DMS114 treated with DMSO at 0.1 percent for 48 hours (cell line): ENCODE results near the gene FOS.
A peak's percentile ranks its signal among the peaks of the same experiment; 100 is the strongest.

Experiments used
- DNase-seq: peaks from one replicate; lab custom pipeline; 2025; ENCODE audit not compliant: unreplicated experiment; lab: John Stamatoyannopoulos, UW

Gene FOS

DNA sequence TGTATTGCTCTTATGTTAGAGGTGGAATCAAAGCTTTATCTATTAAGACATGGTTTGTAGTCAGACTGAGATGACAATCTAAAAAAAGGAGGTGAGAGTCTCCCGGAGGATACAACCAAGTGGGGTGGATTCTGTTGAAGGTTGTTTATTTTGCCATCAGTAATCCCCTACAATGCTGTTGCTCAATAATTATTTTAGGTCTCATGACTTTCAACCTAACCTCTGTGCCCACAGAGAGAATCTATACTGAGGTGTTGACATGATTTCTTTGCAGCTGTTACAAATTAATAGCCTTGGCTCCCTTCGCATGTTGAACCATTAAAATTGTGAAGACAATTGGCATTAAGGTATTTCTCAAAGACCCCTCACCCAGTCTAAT is 28.7 kb upstream of the FOS start:
- DNase-seq: no peak

DNA sequence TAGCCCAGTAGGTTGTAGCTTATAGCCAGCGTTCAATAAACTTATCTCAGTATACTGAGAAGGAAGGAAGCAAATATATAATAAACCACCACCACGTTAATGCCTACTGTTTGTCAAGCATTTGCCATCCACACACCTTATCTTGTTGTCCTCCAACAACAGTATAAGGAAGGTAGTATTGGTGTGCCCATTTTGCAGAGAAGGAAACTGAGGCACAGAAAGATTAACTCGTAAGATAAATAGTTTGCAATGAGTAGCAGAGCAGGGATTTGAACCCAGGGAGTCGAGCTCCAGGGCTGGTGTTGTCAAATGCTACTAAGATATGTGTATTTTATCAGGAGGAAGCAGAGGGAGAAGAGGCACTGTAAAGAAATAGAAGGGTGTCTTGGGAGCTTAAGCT is 27.8 kb upstream of the FOS start:
- no peak for DNase-seq

DNA sequence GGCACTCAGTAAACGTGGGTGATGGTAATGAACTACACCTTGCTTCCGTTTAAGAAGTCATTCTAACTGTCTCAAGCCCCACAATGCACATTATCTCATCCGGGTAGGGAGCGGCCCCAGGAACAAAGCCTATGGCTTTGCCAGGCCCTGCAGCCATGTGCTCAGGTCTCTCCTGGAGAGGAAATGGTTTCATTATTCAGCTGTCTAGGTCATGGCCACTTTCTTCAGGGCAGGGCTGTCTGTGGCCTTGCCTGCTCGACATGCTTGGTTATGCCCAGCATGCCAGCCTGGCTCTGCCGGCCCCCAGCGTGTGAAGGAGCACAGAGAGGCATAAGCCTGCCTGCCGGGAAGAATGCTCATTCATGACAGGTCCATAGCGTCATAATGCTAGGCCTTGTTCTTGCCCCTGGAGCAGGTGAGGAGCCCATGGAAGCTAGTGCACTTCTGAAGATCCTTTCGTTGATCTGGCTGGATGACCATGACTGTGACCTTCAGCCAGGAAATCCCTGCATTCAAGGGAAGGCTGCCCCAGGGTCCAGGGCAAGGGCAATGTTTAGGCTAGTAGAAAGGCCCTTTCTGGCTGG is 26.3 kb upstream of the FOS start:
- DNase-seq: no peak

DNA sequence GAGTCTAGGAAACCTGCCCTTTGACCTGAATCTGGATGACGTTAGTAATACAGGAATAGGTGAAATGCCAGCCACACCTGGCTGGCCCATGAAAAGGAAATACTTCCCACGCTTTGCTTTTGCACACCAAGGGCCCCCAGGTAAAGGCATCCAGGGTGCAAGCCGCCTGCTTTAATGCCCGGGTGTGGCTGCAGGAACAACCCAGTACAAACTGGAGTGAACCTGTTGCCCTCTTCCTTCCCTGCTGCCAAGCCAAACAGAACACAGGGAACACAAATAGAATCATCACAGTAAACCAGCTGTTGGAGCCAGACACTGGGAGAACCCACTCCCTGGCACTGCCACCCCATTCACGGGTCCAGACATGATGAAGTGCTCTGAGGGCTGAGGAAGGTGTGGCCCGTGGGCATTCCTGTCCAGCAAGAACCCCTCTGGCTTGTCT is 24.2 kb upstream of the FOS start:
- DNase-seq: no peak

DNA sequence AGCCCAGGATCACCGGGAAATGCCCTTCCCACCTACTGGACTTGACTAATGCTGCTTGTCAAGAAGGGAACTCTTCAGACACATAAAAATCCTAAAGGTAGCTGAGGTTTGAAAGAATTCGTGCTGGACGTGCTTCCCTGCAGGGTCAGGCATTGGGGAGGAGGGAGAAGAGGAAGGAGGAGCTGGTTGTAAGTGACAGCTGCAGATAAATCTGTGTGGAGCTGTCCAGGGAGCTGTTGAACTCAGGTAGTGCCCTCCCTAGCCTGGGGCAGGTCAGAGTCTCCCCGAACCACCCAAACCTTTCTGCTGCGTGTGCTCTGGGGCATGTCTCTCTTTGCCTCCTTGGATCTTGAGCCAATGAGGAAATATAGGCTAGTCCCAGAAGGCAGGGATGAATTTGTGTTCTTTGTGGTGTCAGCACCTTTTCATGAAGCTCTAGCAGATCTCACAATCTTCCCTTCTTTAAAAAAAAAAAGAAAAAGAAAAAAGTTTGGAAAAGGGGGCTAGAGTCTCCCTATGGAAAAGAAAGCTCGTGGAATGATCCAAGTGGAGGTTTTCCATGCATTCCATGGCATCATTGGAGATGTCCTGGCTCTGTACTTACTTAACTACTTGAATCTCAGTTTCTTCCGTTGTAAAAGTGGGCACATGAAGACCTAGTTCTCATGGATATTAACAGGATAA is 23.6 kb upstream of the FOS start:
- no peak for DNase-seq

DNA sequence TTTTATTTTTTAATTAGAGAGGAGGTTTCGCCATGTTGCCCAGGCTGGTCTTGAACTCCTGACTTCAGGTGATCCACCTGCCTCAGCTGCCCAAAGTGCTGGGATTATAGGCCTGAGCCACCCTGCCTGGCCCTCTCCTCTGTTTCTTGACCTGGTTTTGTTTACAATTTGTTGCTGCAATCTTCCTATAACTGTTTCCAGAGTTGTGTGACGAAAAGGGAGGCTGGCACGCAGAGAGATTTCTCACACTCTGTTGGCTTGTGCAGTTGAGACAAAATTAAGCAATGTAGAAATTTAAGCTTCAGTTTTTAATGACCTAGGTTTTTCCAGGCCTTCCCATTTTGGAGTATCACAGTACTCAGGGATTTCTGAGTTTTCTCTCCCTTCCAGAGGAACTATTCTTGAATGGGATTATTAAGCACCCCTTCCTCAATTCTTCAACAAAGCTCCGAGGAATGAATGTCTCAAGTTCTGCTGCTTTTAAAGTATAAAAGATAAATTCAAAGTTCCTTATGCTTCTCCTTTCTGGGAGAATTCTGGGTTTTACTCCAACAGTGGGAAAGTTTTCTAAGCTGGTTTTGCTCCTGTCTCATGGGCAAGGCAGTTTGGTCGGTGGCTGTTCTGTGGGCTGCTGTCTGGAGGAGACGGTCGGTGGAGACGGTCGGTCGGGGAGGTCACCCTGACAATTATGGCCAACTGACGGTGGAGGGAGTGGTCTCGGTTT is 20.4 kb upstream of the FOS start:
- DNase-seq: no peak

DNA sequence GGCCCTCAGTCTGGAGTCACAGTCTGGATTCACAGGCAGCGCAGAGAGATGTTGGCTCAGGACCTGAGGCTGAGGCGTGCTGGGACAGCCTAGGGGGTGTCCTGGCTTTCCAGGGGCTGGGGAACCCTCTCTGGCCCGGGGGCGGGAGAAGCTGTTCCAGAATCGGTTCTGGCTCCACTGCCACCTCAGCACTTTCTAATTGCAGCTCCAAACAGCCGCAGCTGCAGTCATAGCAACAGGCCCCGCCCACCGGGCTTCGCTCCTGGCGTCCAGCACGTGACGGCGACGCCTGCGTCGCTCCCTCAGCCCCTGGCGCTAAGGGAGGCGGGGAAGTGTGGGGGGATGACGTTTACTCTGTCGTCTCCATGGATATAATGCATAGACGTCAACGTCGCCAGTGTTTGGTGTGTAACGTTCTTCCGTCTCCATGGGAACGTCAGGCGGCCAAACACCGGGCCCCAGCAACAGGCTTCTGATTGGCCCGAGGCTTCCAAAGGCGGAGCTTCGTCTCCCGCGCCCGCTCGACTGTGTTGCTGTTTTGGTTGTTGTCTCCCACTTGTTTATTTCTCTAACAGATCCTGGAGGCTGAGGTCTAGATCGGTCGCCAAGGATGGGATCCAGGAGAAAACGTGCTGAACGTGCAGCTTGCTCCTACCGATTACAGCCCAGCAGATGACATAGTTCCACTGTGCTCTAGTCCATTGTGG is 19.7 kb upstream of the FOS start:
- peak; percentile 94 for DNase-seq

DNA sequence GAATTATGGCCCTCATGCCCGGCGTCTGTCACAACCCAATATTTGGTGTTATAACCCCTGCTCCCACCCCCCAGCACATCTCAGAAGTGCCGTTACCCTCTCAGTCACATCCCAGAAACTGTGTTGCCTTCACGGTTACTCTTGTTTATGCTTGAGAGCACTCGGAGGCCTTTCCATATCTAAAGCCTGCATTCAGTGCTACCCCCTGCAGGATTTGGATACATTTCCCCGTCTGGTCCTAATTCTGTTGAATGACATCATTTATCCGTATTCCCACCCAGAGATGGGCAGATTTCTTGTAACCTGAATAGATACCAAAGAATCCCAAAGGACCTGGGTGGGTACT is 19.1 kb upstream of the FOS start:
- DNase-seq: peak; percentile 20

DNA sequence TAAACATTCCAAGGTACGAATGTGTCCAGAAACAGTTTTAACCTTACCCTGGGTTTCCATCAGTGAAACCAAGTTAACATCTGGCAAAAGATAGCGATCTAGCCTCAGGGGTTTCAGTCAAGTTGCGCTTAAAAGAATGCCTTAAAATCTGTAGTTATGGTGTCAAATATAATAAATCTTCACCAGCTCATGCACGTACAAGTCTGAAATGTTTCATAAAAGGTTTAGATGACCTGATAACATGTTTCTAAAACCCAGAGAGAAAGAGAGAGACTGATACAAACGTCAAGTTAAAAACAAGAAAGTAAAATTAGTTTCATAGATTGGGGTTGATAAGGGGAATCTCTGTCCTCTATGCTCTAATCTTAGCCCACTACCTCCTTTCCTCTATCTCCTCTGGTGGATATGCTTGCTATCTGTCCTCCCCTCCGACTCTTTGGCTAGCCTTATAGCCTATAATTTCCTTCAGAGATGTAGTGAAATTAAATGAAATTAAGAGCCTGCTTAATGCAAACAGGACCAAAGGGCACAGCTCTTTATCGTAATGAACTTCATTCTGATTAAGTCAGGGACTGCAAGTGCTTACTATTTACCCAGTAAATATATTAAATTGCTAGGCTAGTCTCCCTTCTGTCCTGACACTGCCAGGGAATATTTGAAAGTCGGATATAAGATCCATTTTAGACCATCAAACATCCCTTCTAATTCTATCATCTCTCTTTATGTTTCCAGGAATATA is 18.4 kb upstream of the FOS start:
- DNase-seq: no peak

DNA sequence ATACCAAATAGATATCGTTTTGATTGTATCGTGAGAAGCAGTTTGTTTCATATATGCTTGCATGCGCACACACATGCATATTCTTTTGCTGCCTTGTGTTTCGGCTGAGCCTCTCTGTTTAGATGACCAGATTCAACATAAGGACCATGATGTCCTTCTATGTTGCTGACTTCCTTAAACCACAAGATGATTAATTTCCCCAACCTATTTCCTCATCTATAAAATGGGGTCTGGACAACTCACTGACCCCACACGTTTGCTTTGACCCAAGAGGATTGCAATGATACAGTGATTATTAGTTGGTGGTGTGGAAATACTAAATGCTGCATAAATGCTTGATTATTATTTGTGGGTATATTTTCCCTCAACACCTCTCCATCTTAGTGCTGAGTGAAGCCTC is 16.8 kb upstream of the FOS start:
- DNase-seq: no peak

DNA sequence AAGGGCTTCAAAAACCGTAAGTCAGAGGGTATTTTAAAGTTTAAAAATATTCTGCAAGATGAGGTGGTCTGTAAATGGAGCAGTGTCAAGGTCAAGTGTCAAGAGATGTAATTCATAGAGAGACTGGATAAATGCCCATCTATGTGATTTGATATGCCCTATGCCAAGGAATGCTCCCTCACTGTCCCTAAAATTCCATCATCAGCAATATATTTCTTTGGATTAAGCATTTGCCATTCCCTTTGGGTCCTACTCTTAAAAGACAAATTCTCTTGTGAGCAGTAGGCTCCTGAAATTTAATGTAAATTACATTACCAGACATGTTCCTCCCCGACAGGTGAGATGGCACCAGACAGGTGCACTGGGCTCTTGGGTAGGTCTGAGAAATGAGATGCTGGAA is 16.0 kb upstream of the FOS start:
- DNase-seq: no peak

DNA sequence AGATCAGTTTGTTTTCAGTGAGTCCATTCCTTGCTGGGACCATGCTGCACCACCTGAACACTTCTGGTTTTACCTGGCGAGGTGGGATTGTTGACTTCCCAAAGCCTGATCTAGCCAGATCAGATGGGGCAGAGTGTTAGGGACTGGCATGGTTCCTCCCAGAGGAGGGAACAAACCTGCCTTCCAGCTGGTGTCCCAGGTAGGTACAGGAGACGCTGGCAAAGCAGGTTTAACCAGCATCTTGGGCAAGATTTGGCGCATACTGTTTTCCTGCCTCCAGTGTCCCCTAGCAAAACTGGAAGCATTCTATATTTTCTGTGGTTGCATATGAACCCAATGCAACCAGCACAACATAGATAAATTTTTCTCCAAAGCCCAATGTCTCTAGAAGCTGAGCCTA is 14.6 kb upstream of the FOS start:
- no peak for DNase-seq

DNA sequence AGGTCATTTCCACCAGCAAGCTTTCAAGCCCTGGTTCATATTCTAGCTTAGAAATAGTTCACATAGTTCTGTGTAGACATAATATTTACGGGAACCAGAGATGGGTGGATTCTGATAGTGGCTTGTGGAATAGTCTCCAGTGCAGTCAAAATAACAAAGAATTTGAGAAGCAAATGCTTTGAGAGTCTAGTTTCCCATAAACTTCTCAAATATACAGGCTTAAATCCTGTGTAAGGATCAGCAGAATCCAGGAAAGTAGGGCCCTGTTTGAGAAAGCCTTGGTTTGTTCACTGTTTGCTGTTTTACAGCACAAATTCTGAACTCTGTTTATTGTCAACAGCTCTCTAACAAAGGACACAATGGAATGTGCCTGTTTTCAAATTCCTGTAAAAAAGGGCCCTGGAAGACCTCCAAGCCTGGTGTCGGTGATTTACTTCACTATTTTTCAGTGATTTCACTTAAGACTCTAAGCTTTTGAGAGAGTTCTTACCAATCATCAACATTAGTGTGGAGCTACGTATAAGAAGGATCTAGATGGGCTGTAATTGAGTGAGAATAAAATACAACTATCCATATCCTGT is 11.4 kb upstream of the FOS start:
- no peak for DNase-seq

DNA sequence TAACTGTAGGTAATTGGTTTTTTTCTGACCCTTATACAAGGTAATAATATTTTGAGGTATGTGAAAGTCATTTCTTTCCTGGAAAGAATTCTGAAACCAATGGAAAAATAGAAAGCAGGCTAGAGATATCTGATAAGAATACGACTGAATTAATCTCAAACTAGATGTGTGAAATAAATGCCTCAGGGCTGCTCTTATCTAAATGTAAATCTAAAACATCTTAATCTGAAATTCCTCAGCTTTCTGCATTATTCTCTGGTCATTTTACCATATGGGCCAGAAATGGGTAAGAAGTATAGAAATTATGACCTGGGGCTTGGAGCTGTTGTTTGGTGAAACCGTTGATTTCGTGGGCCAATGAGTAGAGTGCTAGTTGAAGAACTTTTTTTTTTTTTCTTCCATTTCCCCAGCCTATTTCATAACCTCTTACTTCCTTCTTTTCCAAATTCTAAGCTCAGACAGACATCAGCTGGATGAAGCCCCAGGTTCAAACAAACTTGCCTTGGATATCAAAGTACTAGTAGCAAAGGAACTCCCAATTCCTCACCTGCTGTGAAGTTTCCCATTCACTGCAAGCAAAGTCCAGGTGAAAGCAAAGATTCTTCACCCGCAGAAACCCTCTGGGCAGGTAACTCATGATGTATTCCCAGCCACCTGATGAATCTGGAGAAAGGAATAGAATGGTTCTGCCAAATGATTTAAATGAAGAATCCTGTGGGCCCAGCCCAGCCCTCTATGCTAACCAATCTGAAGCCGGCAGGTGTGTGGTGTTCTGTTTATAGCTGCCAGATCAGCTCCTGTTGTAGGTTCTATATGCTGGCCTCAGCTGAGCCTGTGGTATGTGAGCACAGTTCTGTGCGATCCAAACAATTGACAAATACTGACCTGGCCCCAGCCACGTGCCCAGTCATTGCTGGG is 9.7 kb upstream of the FOS start:
- no peak for DNase-seq

DNA sequence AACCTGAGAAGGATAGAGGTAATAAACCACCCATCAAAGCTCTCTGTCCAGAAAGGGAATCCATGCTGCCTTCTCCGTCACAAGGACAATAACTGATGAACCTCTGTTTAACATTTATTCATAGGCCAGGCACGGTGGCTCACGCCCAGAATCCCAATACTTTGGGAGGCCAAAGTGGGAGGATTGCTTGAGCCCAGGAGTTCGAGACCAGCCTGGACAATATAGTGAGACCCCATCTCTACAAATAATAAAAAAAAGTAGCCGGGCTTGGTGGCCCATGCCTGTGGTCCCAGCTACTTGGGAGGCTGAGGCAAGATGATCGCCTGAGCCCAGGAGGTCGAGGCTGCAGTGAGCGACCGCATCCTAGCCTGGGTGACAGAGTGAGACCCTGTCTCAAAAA is 7.1 kb upstream of the FOS start:
- no peak for DNase-seq

DNA sequence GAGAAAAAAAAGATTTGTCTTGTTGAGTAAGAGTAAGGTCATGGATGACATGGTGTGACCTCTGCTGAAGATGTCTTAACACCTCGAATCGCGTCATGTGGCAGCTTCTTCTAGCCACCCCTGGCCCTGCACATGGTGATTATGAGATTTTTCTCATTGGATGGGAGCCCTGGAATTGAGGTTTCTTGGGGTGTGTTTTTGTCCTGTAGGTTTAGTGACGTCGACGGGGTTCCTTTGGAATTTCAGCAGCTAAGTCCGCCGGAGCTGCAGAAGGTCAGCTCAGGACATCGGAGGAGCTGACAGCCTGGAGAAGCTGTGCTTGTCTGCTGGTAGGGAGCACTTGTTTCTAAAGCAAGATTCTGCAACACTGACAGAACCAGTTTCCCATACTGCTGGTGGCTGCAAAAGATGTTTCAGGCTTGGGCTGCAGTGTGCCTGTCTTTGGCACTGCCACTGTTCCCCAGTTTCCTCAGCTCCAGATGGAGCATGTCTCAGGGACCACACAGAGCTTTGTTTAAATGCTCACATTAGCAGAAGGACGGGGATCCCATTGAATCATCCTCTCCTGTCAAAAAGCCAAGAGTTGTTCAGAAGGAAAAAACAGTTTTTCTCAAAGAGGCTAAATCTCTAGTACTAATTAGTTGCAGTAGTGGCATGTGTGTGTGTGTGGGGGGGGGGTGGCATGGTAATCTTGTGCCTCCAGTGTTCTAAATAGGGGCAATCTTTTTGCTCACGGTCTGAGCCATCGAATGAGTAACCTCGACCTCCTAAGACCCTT is 5.2 kb upstream of the FOS start:
- DNase-seq: no peak

DNA sequence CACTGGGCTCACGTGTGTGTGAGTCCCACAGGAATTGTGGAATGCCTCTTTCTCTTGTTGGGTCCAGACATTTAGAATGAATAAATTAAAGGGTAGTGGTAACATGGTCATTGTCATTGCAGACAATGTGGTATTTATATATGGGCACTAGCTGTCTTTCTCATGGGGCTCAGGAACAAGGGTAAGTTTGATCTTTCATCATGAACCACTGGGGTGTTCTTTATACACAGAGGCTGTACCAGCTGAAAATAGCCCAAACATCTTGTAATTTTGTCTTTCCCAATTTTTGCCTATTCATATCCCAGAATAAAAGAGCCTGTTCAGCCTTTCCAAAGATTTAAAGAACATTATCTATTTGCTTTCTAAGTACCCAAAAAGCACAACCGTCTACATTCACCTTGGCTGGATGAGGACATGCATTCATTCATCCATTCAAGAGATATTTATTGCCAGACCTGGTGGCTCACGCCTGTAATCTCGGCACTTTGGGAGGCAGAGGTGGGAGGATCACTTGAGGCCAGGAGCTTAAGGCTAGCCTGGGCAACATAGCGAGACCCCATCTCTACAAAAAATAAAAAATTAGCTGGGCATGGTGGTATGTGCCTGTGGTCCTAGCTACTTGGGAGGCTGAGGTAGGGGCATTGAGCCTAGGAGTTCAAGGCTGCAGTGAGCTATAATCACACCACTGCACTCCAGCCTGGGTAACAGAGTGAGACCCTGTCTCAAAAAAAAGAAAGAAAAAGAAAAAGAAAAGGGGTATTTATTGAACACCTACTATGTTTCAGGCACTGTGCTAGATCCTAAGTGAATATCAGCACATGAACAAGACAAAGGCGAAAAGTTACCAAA is 4.4 kb upstream of the FOS start:
- no peak for DNase-seq

DNA sequence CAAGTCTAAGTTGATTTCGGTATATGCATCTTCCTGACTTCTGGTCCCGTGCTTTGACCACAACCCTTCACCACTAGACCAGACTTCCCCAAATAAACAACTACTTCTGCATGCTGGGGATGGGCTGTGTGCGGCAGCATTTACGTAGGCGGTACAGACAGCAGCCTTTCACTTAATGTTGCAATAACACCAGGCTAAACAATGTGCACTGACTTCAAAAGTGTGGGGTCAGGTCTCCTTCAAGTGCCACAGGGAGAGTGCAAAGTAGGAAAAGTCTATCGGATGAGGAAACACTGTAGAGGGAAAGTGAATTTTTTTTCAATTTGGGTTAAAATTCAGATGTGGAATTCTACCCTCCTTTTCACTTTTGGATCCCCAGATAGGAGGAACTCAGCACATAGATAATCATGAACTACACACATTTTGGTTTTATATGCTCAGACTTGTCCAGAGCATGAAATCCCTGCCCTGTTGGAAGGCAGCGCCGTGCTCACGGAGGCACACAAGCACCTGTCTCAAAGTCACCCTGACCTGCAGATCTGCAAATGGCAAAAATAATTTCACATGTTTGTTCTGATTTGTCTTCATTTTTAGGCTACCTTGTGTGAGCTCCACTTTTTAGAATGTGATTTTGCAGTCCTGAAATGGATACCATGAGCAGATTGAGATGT is 3.6 kb upstream of the FOS start:
- no peak for DNase-seq
